Epidermal melanocyte (primary cell): ENCODE results near the gene TULP3.
"Not testable (repeated sequence)": the region's sequence is repeated elsewhere in the genome, so short reads cannot be mapped to it uniquely, and the experiment has no call there.

Experiments
- DNase-seq: peaks from one replicate; pipeline ENCODE4 v3.0.0; 2011; ENCODE audit warnings: low spot score; ENCODE audit not compliant: insufficient read length

TULP3 gene

GRCh38 chr12:2890388-2891239 lies at the start of gene TULP3:
TSS of gene TULP3 (plus strand) at chr12:2890891. CDS start at chr12:2890948, 57 bp downstream.
- peak; percentile 92 for DNase-seq

GRCh38 chr12:2841056-2841650 lies 49.5 kb upstream of the TULP3 start:
- no peak for DNase-seq

- no peak for DNase-seq
Observed at GRCh38 chr12:2842948-2843347, 47.7 kb upstream of the TULP3 start.

- no peak for DNase-seq
Observed at GRCh38 chr12:2844786-2845185, 45.9 kb upstream of the TULP3 start.

- DNase-seq: no peak
Observed at GRCh38 chr12:2845280-2845679, 45.4 kb upstream of the TULP3 start.

GRCh38 chr12:2851931-2852330 lies 38.8 kb upstream of the TULP3 start:
- no peak for DNase-seq

GRCh38 chr12:2853626-2854025 lies 37.1 kb upstream of the TULP3 start:
- peak; percentile 88 for DNase-seq

- no peak for DNase-seq
Observed at GRCh38 chr12:2854669-2855453, 35.8 kb upstream of the TULP3 start.

GRCh38 chr12:2855546-2855945 lies 35.1 kb upstream of the TULP3 start:
- no peak for DNase-seq

GRCh38 chr12:2856051-2856450 lies 34.6 kb upstream of the TULP3 start:
- no peak for DNase-seq

GRCh38 chr12:2857021-2857431 lies 33.7 kb upstream of the TULP3 start, which contains the start of gene TEX52:
TSS of gene TEX52 (minus strand) at chr12:2857039. CDS start at chr12:2857026, 13 bp downstream.
- no peak for DNase-seq

GRCh38 chr12:2857576-2857975 lies 33.1 kb upstream of the TULP3 start:
- no peak for DNase-seq

- DNase-seq: no peak
Observed at GRCh38 chr12:2858334-2858733, 32.4 kb upstream of the TULP3 start.

- no peak for DNase-seq
Observed at GRCh38 chr12:2858944-2859421, 31.7 kb upstream of the TULP3 start.

GRCh38 chr12:2860170-2860569 lies 30.5 kb upstream of the TULP3 start:
- DNase-seq: no peak

GRCh38 chr12:2862876-2863275 lies 27.8 kb upstream of the TULP3 start:
- no peak for DNase-seq

GRCh38 chr12:2863402-2863801 lies 27.3 kb upstream of the TULP3 start:
- not testable (repeated sequence) for DNase-seq

GRCh38 chr12:2864198-2864597 lies 26.5 kb upstream of the TULP3 start:
- no peak for DNase-seq

- DNase-seq: not testable (repeated sequence)
Observed at GRCh38 chr12:2868986-2869632, 21.6 kb upstream of the TULP3 start.

GRCh38 chr12:2876431-2877046 lies 14.2 kb upstream of the TULP3 start:
- no peak for DNase-seq
